Measurements from ENCODE around the gene IFT43.

IFT43 gene

GRCh38 chr14:75993567-75994041 lies 8.0 kb downstream of the IFT43 start:
- peak; percentile 31 for TF ChIP-seq CTCF (IDR thresholded peaks at IDR 0.05; ENCODE audit: insufficient read depth, low read length, poor library complexity, severe bottlenecking)
- Histone ChIP-seq H3K36me3 (ENCODE audit: control insufficient read depth, insufficient read depth, low read length) (peaks cover 2% of the 10 kb centered on the region), H3K27me3 (replicated peaks; ENCODE audit: control insufficient read depth, insufficient read depth, low read length) (no peaks in the 10 kb centered on the region), H3K4me3 (replicated peaks; ENCODE audit: low read depth, low read length) (no peak overlapping the region)
- no peak for DNase-seq (ENCODE audit: extremely low read depth, insufficient read length)

DNA sequence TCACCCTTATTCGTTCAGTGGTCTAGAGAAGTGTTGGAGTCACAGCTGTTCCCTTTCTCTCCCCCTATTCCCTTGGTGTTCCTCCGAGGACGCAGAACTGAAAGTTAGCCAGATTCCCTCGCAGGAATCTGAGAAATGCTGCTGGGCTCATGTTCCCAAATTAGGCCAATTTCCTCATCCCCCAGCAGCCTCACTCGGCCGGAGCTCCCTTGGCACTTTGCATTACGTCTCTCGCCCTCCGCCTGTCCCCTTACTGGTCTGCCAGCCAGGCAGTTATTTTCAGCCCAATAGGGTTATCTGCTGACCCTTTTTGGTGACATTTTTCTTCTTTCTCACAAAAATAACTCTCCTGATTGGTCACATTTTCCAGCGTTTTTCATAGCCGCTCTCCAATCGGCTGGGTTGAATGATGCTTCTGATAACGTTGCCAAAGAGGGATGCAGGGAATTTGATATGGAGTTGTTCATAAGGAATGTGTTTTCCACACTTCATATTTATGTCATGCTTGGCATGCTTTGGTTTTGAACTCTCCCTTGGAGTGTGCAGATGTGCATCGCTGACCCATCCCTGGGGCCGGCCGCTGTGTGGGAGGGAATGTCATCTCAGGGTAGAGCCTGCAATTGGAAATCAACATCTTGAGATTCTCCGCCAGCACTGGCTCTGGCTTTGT lies 9.9 kb downstream of the IFT43 start:
- no peak overlapping the region for H3K4me3 ChIP-seq (replicated peaks; ENCODE audit: low read depth, low read length)
- no peak for TF ChIP-seq CTCF (IDR thresholded peaks at IDR 0.05; ENCODE audit: insufficient read depth, low read length, poor library complexity, severe bottlenecking)

DNA sequence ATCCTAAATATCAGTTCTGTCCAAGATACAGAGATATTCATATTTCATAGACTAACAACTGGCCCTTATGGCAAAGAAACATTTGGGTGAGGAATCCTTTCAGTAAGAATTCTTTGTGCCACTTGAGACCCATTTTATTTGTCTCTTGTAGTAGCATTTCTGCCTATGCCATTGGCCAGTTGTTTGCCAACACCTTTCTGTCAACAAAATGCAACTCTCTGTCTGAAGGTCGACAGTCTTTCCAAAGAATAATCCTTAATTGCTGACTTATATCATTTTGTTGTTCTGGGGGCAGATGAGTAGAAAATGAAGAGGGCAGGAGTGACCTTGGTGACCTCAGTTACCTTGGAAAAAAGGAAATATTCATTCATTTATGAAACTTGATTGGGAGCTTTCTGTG lies 10.9 kb downstream of the IFT43 start:
- TF ChIP-seq CTCF (IDR thresholded peaks at IDR 0.05; ENCODE audit: insufficient read depth, low read length, poor library complexity, severe bottlenecking) = no peak
- no peak for DNase-seq (ENCODE audit: extremely low read depth, insufficient read length)
- no peak overlapping the region for H3K4me3 ChIP-seq (replicated peaks; ENCODE audit: low read depth, low read length)
- peaks cover 5% of the 10 kb centered on the region for H3K36me3 ChIP-seq (ENCODE audit: control insufficient read depth, insufficient read depth, low read length)
- no peaks in the 10 kb centered on the region for H3K27me3 ChIP-seq (replicated peaks; ENCODE audit: control insufficient read depth, insufficient read depth, low read length)

More for the DNA sequence above, 9.9 kb downstream of the IFT43 start:
- H3K27me3 ChIP-seq (replicated peaks; ENCODE audit: control insufficient read depth, insufficient read depth, low read length) = no peaks in the 10 kb centered on the region
- peaks cover 5% of the 10 kb centered on the region for H3K36me3 ChIP-seq (ENCODE audit: control insufficient read depth, insufficient read depth, low read length)
- no peak for DNase-seq (ENCODE audit: extremely low read depth, insufficient read length)

GRCh38 chr14:75999511-76000190 lies 14.1 kb downstream of the IFT43 start:
- H3K27me3 ChIP-seq (replicated peaks; ENCODE audit: control insufficient read depth, insufficient read depth, low read length) = no peaks in the 10 kb centered on the region
- DNase-seq (ENCODE audit: extremely low read depth, insufficient read length) = no peak
- H3K36me3 ChIP-seq (ENCODE audit: control insufficient read depth, insufficient read depth, low read length) = peaks cover 5% of the 10 kb centered on the region
- TF ChIP-seq CTCF (IDR thresholded peaks at IDR 0.05; ENCODE audit: insufficient read depth, low read length, poor library complexity, severe bottlenecking) = no peak
- no peak overlapping the region for H3K4me3 ChIP-seq (replicated peaks; ENCODE audit: low read depth, low read length)

- Histone ChIP-seq H3K36me3 (ENCODE audit: control insufficient read depth, insufficient read depth, low read length) (peaks cover 5% of the 10 kb centered on the region), H3K27me3 (replicated peaks; ENCODE audit: control insufficient read depth, insufficient read depth, low read length) (no peaks in the 10 kb centered on the region)
- TF ChIP-seq CTCF (IDR thresholded peaks at IDR 0.05; ENCODE audit: insufficient read depth, low read length, poor library complexity, severe bottlenecking) = no peak
These were observed 16.8 kb downstream of the IFT43 start for GRCh38 chr14:76002383-76002782.

More at GRCh38 chr14:76002383-76002782, 16.8 kb downstream of the IFT43 start:
- H3K4me3 ChIP-seq (replicated peaks; ENCODE audit: low read depth, low read length) = no peak overlapping the region
- no peak for DNase-seq (ENCODE audit: extremely low read depth, insufficient read length)
